Nephron (organoid): Measurements from ENCODE around the gene PSPN.

Experiments
- H3K27ac Mint-ChIP-seq, 3 experiments: 2 replicates each; pipeline ENCODE4 v1.8.0; 2020; ENCODE audit warnings: mixed read lengths in 3 of 3, mild to moderate bottlenecking in 2 of 3, moderate library complexity in 1 of 3
- H3K27me3 Mint-ChIP-seq: 2 replicates; pipeline ENCODE4 v1.8.0; 2021; ENCODE audit warnings: low read depth, mild to moderate bottlenecking, moderate library complexity, mixed read lengths
- H3K36me3 Mint-ChIP-seq: 2 replicates; pipeline ENCODE4 v1.8.0; 2020; ENCODE audit warnings: low read depth, mixed read lengths
- H3K4me1 Mint-ChIP-seq: 2 replicates; pipeline ENCODE4 v1.8.0; 2020; ENCODE audit warnings: mixed read lengths
- H3K4me3 Mint-ChIP-seq, 3 experiments: 2 replicates each; pipeline ENCODE4 v1.8.0; 2020; ENCODE audit warnings: mild to moderate bottlenecking in 3 of 3, mixed read lengths in 3 of 3, moderate library complexity in 2 of 3
- H3K9me3 Mint-ChIP-seq: 2 replicates; pipeline ENCODE4 v1.8.0; 2020; ENCODE audit warnings: mixed read lengths
- TF ChIP-seq, protein P1 (sequence below), 3 experiments: fragments of 200-600 bp; sonication (generic); IDR thresholded peaks; one replicate each; pipeline ENCODE4 v1.5.0; 2021; ENCODE audit warnings: antibody characterized with exemption in 3 of 3; ENCODE audit not compliant: unreplicated experiment in 3 of 3

The PSPN gene

DNA sequence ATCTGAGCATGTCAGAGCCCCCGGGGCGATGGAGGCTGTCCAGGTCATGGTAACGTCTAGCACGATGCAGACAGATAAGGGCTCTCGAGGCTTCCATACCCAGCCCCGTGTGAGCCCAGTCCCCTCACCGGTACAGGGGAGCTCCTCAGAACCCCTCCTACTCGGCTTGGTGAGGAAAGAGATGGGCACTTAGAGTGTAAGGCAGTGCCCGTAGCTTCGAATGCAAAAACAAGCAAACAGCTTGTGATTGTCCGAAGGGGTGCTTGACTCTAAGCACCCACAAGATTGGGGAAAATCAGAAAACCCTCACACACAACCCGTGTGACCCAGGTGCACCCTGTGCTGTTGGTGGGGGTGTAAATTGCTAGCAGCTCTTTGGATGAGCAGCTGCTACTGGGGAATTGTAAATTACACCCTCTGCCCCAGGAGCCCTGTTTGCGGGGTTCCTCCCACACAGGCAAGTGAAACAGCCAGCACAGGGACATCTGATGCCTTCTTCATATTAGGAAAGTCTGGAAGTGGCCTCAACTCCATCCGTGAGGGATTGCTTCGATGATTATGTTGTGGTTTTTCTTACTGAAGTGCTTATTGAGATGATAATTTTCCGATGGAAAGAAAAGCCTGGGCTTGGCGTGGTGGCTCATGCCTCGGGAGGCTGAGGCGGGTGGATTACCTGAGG lies 918 bp upstream of the PSPN start:
- H3K36me3 Mint-ChIP-seq, result peaks cover 36% of the 10 kb centered on the region
- TF ChIP-seq, protein P1, sequence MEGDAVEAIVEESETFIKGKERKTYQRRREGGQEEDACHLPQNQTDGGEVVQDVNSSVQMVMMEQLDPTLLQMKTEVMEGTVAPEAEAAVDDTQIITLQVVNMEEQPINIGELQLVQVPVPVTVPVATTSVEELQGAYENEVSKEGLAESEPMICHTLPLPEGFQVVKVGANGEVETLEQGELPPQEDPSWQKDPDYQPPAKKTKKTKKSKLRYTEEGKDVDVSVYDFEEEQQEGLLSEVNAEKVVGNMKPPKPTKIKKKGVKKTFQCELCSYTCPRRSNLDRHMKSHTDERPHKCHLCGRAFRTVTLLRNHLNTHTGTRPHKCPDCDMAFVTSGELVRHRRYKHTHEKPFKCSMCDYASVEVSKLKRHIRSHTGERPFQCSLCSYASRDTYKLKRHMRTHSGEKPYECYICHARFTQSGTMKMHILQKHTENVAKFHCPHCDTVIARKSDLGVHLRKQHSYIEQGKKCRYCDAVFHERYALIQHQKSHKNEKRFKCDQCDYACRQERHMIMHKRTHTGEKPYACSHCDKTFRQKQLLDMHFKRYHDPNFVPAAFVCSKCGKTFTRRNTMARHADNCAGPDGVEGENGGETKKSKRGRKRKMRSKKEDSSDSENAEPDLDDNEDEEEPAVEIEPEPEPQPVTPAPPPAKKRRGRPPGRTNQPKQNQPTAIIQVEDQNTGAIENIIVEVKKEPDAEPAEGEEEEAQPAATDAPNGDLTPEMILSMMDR (IDR thresholded peaks at IDR 0.05; ENCODE audit: unreplicated experiment in 3 of 3), result no peak
- peak overlapping the region; percentile 26 to 63 (median 35) for H3K4me3 Mint-ChIP-seq
- H3K27me3 Mint-ChIP-seq, result no peaks in the 10 kb centered on the region
- H3K9me3 Mint-ChIP-seq, result peaks cover 3% of the 10 kb centered on the region
- H3K4me1 Mint-ChIP-seq, result peaks cover 34% of the 10 kb centered on the region
- H3K27ac Mint-ChIP-seq, result peak overlapping the region; percentile 90 to 92 (median 91)

DNA sequence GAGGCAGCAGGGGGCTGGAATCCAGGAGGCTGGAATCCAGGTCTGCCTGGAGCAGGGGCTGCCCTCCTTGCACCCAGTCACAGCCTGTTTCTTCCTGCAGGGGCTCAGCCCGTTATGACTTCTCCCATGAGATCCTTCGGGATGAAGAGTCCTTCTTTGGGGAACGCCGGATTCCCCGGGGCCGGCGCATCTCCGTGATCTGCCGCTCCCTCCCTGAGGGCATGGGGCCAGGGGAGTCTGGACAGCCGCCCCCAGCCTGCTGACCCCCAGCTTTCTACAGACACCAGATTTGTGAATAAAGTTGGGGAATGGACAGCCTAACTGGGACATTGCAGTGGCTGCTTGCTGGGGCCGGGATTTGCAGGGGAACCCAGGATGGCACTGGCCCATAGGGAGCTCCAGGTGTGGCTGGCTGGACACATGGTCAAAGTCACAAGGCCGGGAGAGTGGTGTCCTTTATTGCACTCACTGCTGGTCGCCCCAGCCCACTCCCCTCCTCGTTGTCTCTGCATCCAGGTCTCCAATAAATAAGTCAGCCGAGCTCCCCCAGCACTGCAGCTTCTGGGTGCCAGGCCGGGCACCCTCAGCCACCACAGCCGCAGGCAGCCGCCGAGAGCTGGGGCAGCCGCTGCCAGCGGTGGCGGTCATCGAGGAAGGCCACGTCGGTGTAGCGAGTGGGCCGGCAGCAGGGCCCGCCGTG lies 872 bp downstream of the PSPN start:
- Mint-ChIP-seq H3K27ac (peak overlapping the region in 2 of 3 experiments; percentile 19 to 46), H3K9me3 (peaks cover 2% of the 10 kb centered on the region), H3K27me3 (no peaks in the 10 kb centered on the region), H3K4me3 (peak overlapping the region; percentile 35 to 58 (median 56)), H3K36me3 (peaks cover 19% of the 10 kb centered on the region), H3K4me1 (peaks cover 36% of the 10 kb centered on the region)
- TF ChIP-seq, protein P1 (IDR thresholded peaks at IDR 0.05; ENCODE audit: unreplicated experiment in 3 of 3), result no peak

DNA sequence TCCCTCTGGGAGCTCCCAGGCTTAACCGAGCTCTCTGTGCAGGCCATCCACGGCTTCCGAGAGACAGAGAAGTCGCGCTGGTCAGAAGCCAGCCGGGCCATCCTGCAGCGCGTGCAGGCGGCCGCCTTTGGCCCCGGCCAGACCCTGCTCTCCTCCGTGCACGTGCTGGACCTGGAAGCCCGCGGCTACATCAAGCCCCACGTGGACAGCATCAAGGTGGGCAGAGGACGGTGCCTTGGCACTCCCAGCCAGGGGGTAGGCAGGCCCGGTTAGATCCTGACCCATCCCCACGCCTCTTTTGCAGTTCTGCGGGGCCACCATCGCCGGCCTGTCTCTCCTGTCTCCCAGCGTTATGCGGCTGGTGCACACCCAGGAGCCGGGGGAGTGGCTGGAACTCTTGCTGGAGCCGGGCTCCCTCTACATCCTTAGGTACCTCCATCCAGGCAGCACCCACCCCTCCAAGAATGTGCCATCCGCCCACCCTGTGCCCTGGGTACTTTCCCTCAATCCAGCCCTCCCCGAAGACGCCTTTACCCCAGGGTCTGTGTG lies 1.5 kb downstream of the PSPN start:
- peaks cover 16% of the 10 kb centered on the region for H3K36me3 Mint-ChIP-seq
- H3K4me3 Mint-ChIP-seq, result peak overlapping the region; percentile 86 to 90 (median 89)
- no peaks in the 10 kb centered on the region for H3K27me3 Mint-ChIP-seq
- H3K4me1 Mint-ChIP-seq, result peaks cover 38% of the 10 kb centered on the region
- TF ChIP-seq, protein P1 (IDR thresholded peaks at IDR 0.05; ENCODE audit: unreplicated experiment in 3 of 3), result no peak
- H3K9me3 Mint-ChIP-seq, result no peaks in the 10 kb centered on the region
- H3K27ac Mint-ChIP-seq, result peak overlapping the region; percentile 46 to 96 (median 92)

DNA sequence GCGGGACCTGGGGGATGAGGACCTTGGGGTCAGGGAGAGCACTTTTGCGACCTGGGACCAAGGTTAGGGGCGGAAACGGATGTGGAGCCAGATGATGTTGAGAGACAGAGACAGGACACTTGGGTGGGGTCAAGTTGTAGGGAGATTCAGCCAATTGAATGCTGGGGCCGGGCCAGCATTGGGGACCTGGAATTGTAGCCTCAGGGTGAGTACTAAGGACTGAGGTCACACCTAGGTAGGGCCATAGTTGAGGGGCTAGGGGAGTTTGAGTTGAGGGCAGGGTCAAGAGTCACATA lies 2.0 kb downstream of the PSPN start:
- no peaks in the 10 kb centered on the region for H3K27me3 Mint-ChIP-seq
- no peaks in the 10 kb centered on the region for H3K9me3 Mint-ChIP-seq
- TF ChIP-seq, protein P1 (IDR thresholded peaks at IDR 0.05; ENCODE audit: unreplicated experiment in 3 of 3), result no peak
- H3K36me3 Mint-ChIP-seq, result peaks cover 16% of the 10 kb centered on the region
- peak overlapping the region; percentile 92 to 98 (median 96) for H3K27ac Mint-ChIP-seq
- peak overlapping the region; percentile 86 to 90 (median 89) for H3K4me3 Mint-ChIP-seq
- H3K4me1 Mint-ChIP-seq, result peaks cover 38% of the 10 kb centered on the region

DNA sequence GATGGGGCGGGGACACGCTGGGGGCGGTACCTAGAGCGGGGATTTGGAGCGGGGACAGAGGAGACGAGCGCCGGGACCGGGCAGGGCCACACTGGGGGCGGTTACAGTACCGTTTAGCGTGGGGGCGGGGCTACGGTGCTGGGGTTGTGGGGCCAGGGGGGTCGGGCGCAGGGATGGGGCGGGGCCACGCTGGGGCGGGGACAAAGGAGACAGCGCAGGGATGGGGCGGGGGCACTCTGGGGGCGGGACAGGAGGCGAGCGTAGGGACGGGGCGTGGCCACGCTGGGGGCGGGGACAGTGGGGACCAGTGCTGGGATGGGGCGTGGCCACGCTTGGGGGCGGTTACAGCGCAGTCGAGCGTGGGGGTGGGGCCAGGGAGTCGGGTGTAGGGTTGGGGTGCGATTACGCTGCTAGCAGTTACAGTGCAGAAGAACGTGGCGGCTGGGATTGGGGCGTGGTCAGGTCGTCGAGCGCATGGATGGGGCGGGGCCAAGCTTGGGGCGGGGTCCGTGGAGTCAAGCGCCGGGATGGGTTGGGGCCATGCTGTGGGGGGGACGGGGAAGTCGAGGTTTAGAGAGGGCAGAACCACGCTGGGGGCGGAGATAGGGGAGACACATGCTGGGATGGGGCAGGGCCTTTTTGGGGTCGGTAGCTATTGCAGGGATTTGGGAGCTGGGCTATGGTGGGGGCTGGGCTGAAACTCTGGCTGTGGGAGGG lies 2.5 kb downstream of the PSPN start:
- Mint-ChIP-seq H3K4me1 (peaks cover 32% of the 10 kb centered on the region), H3K27me3 (no peaks in the 10 kb centered on the region), H3K4me3 (peak overlapping the region; percentile 86 to 90 (median 89)), H3K27ac (peak overlapping the region; percentile 92 to 98 (median 96)), H3K9me3 (no peaks in the 10 kb centered on the region), H3K36me3 (peaks cover 14% of the 10 kb centered on the region)
- TF ChIP-seq, protein P1 (IDR thresholded peaks at IDR 0.05; ENCODE audit: unreplicated experiment in 3 of 3), result no peak
